Panc1 (cell line): ENCODE data around the gene CFD. TPM values are rescaled to one million over a fixed set of nuclear protein-coding genes. Genes with fewer than 3 reads are reported as not detected.

Experiments
- ATAC-seq: fragments of 200-7000 bp; cut with Tn5 transposase; 2 replicates; pipeline ENCODE4 v1.9.1; 2020; ENCODE audit warnings: mild to moderate bottlenecking, moderate library complexity
- BruUV-seq: library from RNA; stranded (reverse); fragments of 400-500 nt; replicated peaks from 2 replicates; lab custom pipeline; 2021; lab: Mats Ljungman, UMichigan
- CTCF ChIA-PET: fragments of 300-600 bp; sonication (Branson Sonifier 250); formaldehyde crosslinking; loops from one replicate; lab custom pipeline; 2022; ENCODE audit warnings: antibody characterized with exemption; lab: Charles Lee
- POLR2A ChIA-PET: fragments of 300-600 bp; sonication (Branson Sonifier 250); formaldehyde crosslinking; loops from one replicate; lab custom pipeline; 2022; ENCODE audit warnings: antibody characterized with exemption; lab: Charles Lee
- DNase-seq: peaks from one replicate; pipeline ENCODE4 v3.0.0-alpha.2; 2010; ENCODE audit warnings: low read depth, low spot score
- H3K27ac ChIP-seq: 2 replicates; pipeline ENCODE4 v1.5.1; 2011; ENCODE audit warnings: mild to moderate bottlenecking, low read length, inconsistent platforms
- H3K27me3 ChIP-seq: fragments of 200-500 bp; sonication (Bioruptor generic); 2 replicates; pipeline ENCODE4 v1.6.0; 2014; ENCODE audit warnings: low read length, inconsistent platforms; ENCODE audit not compliant: control insufficient read depth, insufficient read depth
- H3K36me3 ChIP-seq: fragments of 200-500 bp; sonication (Bioruptor generic); 2 replicates; pipeline ENCODE4 v1.5.1; 2014; ENCODE audit warnings: inconsistent platforms, mild to moderate bottlenecking, low read length, moderate library complexity; ENCODE audit not compliant: control insufficient read depth, insufficient read depth
- H3K4me1 ChIP-seq: 2 replicates; pipeline ENCODE4 v1.5.1; 2011; ENCODE audit warnings: inconsistent platforms, mild to moderate bottlenecking, low read length, moderate library complexity; ENCODE audit not compliant: control insufficient read depth, insufficient read depth
- H3K4me3 ChIP-seq, 2 experiments: 2 replicates each; pipeline ENCODE4 v1.5.1; 2011 to 2012; ENCODE audit warnings: low read depth in 2 of 2, low read length in 2 of 2, mild to moderate bottlenecking in 2 of 2, inconsistent platforms in 1 of 2, moderate library complexity in 1 of 2
- H3K9me3 ChIP-seq: fragments of 200-500 bp; sonication (Bioruptor generic); 2 replicates; pipeline ENCODE4 v1.5.1; 2014; ENCODE audit warnings: low read depth, mild to moderate bottlenecking, inconsistent platforms, low read length, moderate library complexity; ENCODE audit not compliant: control insufficient read depth, insufficient read depth
- POLR2AphosphoS5 ChIP-seq: IDR thresholded peaks from 2 replicates; pipeline ENCODE4 v1.6.1; 2012; ENCODE audit warnings: mild to moderate bottlenecking, low read depth, low read length, moderate library complexity
- SIN3A ChIP-seq: IDR thresholded peaks from 2 replicates; pipeline ENCODE4 v1.6.1; 2012; ENCODE audit warnings: low read depth, mild to moderate bottlenecking, low read length, moderate library complexity, borderline replicate concordance; ENCODE audit not compliant: insufficient read depth
- TCF7L2 ChIP-seq: IDR thresholded peaks from 2 replicates; pipeline ENCODE4 v1.6.1; 2011; ENCODE audit warnings: mild to moderate bottlenecking, low read depth, low read length, inconsistent platforms
- in situ Hi-C: cut with HindIII; loops from 2 replicates; pipeline ENCODE4 v1.10.0; 2016; ENCODE audit warnings: low sequenced_read_pairs, low pct_unique_long_range_greater_than_20kb
- intact Hi-C: fragments of 100-400 bp; cut with micrococcal nuclease; formaldehyde crosslinking; loops from one replicate; pipeline ENCODE4 v1.10.0; 2022; ENCODE audit not compliant: unreplicated experiment
- total RNA-seq: library from RNA; stranded (reverse); gene quantifications from one replicate; pipeline ENCODE4 v1.2.1, GENCODE V29; 2021; ENCODE audit not compliant: unreplicated experiment
- TF ChIP-seq, protein P1 (sequence below): fragments of 450-650 bp; IDR thresholded peaks from 2 replicates; pipeline ENCODE4 v1.5.1; 2017; ENCODE audit warnings: mild to moderate bottlenecking
- TF ChIP-seq, protein P2 (sequence below), 2 experiments: IDR thresholded peaks; 2 replicates each; pipeline ENCODE4 v1.6.1; 2011 to 2012; ENCODE audit warnings: low read depth in 2 of 2, control low read depth in 1 of 2, low read length in 1 of 2, mild to moderate bottlenecking in 1 of 2, moderate library complexity in 1 of 2; ENCODE audit not compliant: insufficient read depth in 1 of 2

CFD gene
- total RNA-seq, 1 experiment from 2014 or later, result 9.9 TPM

DNA sequence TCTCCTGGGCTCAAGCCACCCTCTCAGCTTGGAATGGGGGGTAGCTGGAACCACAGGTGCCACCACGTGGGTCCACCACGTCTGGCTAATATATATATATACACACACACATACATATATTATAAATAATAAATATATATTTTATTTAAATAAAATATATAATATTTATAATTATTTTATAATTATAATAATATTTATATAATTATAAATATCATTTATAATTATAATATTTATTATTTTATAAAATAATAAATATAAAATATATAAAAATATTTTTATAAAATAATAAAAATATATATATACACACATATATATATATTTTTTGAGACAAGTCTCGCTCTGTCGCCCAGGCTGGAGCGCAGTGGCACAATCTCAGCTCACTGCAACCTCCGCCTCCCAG, 4.9 kb upstream of the CFD start:
- H3K9me3 ChIP-seq, result no peaks in the 10 kb centered on the region
- TF ChIP-seq, protein P1, sequence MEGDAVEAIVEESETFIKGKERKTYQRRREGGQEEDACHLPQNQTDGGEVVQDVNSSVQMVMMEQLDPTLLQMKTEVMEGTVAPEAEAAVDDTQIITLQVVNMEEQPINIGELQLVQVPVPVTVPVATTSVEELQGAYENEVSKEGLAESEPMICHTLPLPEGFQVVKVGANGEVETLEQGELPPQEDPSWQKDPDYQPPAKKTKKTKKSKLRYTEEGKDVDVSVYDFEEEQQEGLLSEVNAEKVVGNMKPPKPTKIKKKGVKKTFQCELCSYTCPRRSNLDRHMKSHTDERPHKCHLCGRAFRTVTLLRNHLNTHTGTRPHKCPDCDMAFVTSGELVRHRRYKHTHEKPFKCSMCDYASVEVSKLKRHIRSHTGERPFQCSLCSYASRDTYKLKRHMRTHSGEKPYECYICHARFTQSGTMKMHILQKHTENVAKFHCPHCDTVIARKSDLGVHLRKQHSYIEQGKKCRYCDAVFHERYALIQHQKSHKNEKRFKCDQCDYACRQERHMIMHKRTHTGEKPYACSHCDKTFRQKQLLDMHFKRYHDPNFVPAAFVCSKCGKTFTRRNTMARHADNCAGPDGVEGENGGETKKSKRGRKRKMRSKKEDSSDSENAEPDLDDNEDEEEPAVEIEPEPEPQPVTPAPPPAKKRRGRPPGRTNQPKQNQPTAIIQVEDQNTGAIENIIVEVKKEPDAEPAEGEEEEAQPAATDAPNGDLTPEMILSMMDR, result no peak
- no peak for TF ChIP-seq TCF7L2
- CTCF ChIA-PET, result no interaction called here
- H3K4me1 ChIP-seq, result peaks cover 9% of the 10 kb centered on the region
- DNase-seq, result no peak
- H3K4me3 ChIP-seq, result no peak overlapping the region
- H3K27ac ChIP-seq, result no peak overlapping the region
- no TSS peak for BruUV-seq
- H3K36me3 ChIP-seq, result no peaks in the 10 kb centered on the region
- no peaks in the 10 kb centered on the region for H3K27me3 ChIP-seq
- in situ Hi-C loops, result no loop called here
- POLR2A ChIA-PET, result no interaction called here
- no peak for ATAC-seq
- intact Hi-C loops, result no loop called here

DNA sequence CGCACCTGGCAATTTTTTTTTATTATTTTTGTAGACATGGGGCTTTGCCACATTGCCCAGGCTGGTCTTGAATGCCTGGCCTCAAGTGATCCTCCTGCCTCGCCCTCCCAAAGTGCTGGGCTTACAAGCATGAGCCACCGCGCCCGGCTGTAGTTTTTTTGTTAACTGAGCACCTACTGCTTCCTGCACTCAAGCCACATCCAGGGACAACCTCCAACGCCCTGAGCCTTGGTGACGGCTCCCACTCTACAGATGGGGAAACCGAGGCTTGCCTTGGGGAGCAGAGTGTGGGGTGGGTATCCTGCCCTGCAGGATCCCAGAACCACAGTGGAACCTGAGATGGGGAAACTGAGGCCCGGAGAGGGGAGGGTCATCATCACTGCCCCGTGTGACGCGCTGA, 4.3 kb upstream of the CFD start:
- no TSS peak for BruUV-seq
- peaks cover 13% of the 10 kb centered on the region for H3K4me1 ChIP-seq
- H3K36me3 ChIP-seq, result no peaks in the 10 kb centered on the region
- no peaks in the 10 kb centered on the region for H3K27me3 ChIP-seq
- POLR2A ChIA-PET, result no interaction called here
- TF ChIP-seq SIN3A (no peak), POLR2AphosphoS5 (no peak), TCF7L2 (no peak)
- TF ChIP-seq, protein P1, result no peak
- TF ChIP-seq, protein P2, sequence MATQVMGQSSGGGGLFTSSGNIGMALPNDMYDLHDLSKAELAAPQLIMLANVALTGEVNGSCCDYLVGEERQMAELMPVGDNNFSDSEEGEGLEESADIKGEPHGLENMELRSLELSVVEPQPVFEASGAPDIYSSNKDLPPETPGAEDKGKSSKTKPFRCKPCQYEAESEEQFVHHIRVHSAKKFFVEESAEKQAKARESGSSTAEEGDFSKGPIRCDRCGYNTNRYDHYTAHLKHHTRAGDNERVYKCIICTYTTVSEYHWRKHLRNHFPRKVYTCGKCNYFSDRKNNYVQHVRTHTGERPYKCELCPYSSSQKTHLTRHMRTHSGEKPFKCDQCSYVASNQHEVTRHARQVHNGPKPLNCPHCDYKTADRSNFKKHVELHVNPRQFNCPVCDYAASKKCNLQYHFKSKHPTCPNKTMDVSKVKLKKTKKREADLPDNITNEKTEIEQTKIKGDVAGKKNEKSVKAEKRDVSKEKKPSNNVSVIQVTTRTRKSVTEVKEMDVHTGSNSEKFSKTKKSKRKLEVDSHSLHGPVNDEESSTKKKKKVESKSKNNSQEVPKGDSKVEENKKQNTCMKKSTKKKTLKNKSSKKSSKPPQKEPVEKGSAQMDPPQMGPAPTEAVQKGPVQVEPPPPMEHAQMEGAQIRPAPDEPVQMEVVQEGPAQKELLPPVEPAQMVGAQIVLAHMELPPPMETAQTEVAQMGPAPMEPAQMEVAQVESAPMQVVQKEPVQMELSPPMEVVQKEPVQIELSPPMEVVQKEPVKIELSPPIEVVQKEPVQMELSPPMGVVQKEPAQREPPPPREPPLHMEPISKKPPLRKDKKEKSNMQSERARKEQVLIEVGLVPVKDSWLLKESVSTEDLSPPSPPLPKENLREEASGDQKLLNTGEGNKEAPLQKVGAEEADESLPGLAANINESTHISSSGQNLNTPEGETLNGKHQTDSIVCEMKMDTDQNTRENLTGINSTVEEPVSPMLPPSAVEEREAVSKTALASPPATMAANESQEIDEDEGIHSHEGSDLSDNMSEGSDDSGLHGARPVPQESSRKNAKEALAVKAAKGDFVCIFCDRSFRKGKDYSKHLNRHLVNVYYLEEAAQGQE (IDR thresholded peaks at IDR 0.05; ENCODE audit: insufficient read depth in 1 of 2, low read depth in 2 of 2, low read length in 1 of 2), result no peak
- in situ Hi-C loops, result no loop called here
- no peak overlapping the region for H3K27ac ChIP-seq
- no peak for ATAC-seq
- no peak for DNase-seq
- H3K4me3 ChIP-seq, result no peak overlapping the region
- H3K9me3 ChIP-seq, result no peaks in the 10 kb centered on the region
- intact Hi-C loops, result loop anchor here (5.0 kb wide), 1 partner anchor 142 kb away; no protein-coding TSS in a partner anchor
- CTCF ChIA-PET, result no interaction called here
